Measurements from ENCODE around the gene CPNE7. TPM values are rescaled to one million over a fixed set of nuclear protein-coding genes. Genes with fewer than 3 reads are reported as not detected.

Gene CPNE7
- total and polyA plus RNA-seq, 2 of the 8 experiments (the other 6 are each of a cell fraction or from before 2014, with no cell fraction given) = 10.0 to 23.7 TPM

DNA sequence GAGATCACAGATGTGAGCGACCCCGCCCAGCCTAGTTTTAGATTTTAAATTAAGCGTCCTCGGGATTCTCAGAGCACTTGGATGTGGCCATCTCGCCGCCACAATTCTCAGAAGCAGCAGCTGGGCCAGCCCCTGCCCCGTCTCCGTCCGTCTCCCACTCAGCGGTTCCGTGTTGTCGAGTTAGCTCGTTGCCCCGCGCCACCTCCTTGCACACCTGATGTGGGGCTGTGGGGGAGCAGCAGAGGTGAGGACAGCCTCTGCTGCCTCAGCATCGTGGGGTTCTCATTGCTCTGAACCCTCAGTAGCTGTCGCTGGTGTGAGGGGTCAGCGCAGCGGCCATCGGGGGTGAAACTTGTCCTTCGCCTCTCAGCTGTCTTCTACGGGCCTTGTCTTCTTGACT lies 23.2 kb upstream of the CPNE7 start (continued):
- TF ChIP-seq, protein P1, sequence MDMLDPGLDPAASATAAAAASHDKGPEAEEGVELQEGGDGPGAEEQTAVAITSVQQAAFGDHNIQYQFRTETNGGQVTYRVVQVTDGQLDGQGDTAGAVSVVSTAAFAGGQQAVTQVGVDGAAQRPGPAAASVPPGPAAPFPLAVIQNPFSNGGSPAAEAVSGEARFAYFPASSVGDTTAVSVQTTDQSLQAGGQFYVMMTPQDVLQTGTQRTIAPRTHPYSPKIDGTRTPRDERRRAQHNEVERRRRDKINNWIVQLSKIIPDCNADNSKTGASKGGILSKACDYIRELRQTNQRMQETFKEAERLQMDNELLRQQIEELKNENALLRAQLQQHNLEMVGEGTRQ (IDR thresholded peaks at IDR 0.05; ENCODE audit: low read length) = no peak
- TF ChIP-seq YY1 (IDR thresholded peaks at IDR 0.05; ENCODE audit: low read depth, low read length) (no peak), SRF (IDR thresholded peaks at IDR 0.05; ENCODE audit: low read depth, low read length) (no peak), EZH2 (IDR thresholded peaks at IDR 0.05; ENCODE audit: low read depth, low read length, severe bottlenecking) (no peak), ZNF274 (IDR thresholded peaks at IDR 0.05; ENCODE audit: borderline replicate concordance, extremely low read depth, low read length) (no peak), POU5F1 (IDR thresholded peaks at IDR 0.05; ENCODE audit: low read depth, low read length) (no peak)

Data from H1 (cell line).